Type B pancreatic cell (in vitro differentiated cells): ENCODE measurements around the gene TECR. TPM values are rescaled to one million over a fixed set of nuclear protein-coding genes. Genes with fewer than 3 reads are reported as not detected.
A peak's percentile ranks its signal among the peaks of the same experiment; 100 is the strongest.

ENCODE experiments used
- DNase-seq: peaks from one replicate; pipeline ENCODE4 v3.0.0; 2021; ENCODE audit warnings: mixed read lengths; ENCODE audit not compliant: unreplicated experiment; ENCODE audit errors: extremely low spot score
- H3K27ac Mint-ChIP-seq: 2 replicates; pipeline ENCODE4 v1.8.0; 2021; ENCODE audit warnings: mild to moderate bottlenecking, mixed read lengths
- H3K27me3 Mint-ChIP-seq: 2 replicates; pipeline ENCODE4 v1.8.0; 2021; ENCODE audit warnings: mixed read lengths
- H3K36me3 Mint-ChIP-seq: 2 replicates; pipeline ENCODE4 v1.8.0; 2021; ENCODE audit warnings: mixed read lengths
- H3K4me1 Mint-ChIP-seq: one replicate; pipeline ENCODE4 v1.8.0; 2021; ENCODE audit warnings: mixed read lengths; ENCODE audit not compliant: unreplicated experiment
- H3K4me3 Mint-ChIP-seq: 2 replicates; pipeline ENCODE4 v1.8.0; 2021; ENCODE audit warnings: mild to moderate bottlenecking, mixed read lengths
- H3K9me3 Mint-ChIP-seq: 2 replicates; pipeline ENCODE4 v1.8.0; 2021; ENCODE audit warnings: mixed read lengths
- long read RNA-seq: library from polyadenylated mRNA; unstranded; transcript quantifications from one replicate; pipeline ENCODE4 v2.0.0, GENCODE V29; 2020
- total RNA-seq: library from RNA; stranded (reverse); gene quantifications from 2 replicates; pipeline ENCODE4 v1.2.1, GENCODE V29; 2021; ENCODE audit warnings: low replicate concordance
- TF ChIP-seq, protein P1 (sequence below): fragments of 200-600 bp; sonication (generic); conservative IDR thresholded peaks from 2 replicates; pipeline ENCODE4 v1.5.0; 2021; ENCODE audit warnings: antibody characterized with exemption, mild to moderate bottlenecking

Gene TECR, protein sequence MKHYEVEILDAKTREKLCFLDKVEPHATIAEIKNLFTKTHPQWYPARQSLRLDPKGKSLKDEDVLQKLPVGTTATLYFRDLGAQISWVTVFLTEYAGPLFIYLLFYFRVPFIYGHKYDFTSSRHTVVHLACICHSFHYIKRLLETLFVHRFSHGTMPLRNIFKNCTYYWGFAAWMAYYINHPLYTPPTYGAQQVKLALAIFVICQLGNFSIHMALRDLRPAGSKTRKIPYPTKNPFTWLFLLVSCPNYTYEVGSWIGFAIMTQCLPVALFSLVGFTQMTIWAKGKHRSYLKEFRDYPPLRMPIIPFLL
- 171 and 240 TPM in 2 replicates for total RNA-seq
- long read RNA-seq, transcript TECR-201 (13 exons, 1,171 nt): major isoform, 106 of 117 reads
- long read RNA-seq, partial matches to known transcripts: 0 of 117 reads
- long read RNA-seq, other reads (novel, unspliced or antisense): 7 of 117 reads

DNA sequence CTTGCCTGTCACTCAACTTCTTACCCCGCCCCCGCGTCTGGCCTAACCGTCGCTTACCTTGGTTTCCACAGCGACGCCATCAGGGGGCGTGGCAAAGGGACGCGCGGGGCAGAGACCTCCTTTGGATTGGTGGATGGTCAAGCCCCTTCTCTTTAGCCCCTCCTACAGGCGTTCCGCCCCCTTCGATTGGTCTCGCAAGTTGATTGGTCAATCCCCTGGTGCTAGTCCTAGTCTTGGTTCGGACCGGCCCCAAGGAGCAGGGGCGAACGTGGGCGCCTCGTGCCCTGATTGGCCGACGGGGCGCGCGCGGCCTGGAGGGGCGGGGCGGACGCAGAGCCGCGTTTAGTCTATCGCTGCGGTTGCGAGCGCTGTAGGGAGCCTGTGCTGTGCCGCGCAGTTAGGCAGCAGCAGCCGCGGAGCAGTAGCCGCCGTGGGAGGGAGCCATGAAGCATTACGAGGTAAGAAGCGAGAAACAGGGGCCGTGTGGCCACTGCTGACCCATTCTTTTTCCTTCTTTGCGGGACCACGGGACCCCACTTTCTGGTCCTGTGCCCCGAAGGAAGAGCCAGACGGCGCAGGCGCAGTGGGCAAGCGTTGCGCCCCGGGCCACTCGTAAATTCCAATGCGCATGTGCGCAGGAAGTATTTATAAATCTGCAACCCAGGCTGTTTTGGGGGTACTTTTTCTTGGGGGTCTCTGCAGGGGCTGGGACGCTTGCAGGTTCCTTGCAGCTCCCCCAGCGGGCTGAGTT, at the start of gene TECR:
Gene TECR, plus strand, starts transcription at position 341 of the 751 bp plus-strand sequence. Its CDS starts 103 bp downstream, at position 444.
- Mint-ChIP-seq H3K4me3 (peak within 1 kb of the TSS; percentile 99), H3K9me3 (no peaks in the 10 kb centered on the region), H3K36me3 (peaks cover 3% of the 10 kb centered on the region), H3K27ac (peak within 1 kb of the TSS; percentile 97), H3K4me1 (peaks cover 19% of the 10 kb centered on the region), H3K27me3 (no peaks in the 10 kb centered on the region)
- peak; percentile 99 for DNase-seq
- TF ChIP-seq, protein P1, sequence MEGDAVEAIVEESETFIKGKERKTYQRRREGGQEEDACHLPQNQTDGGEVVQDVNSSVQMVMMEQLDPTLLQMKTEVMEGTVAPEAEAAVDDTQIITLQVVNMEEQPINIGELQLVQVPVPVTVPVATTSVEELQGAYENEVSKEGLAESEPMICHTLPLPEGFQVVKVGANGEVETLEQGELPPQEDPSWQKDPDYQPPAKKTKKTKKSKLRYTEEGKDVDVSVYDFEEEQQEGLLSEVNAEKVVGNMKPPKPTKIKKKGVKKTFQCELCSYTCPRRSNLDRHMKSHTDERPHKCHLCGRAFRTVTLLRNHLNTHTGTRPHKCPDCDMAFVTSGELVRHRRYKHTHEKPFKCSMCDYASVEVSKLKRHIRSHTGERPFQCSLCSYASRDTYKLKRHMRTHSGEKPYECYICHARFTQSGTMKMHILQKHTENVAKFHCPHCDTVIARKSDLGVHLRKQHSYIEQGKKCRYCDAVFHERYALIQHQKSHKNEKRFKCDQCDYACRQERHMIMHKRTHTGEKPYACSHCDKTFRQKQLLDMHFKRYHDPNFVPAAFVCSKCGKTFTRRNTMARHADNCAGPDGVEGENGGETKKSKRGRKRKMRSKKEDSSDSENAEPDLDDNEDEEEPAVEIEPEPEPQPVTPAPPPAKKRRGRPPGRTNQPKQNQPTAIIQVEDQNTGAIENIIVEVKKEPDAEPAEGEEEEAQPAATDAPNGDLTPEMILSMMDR: no peak

DNA sequence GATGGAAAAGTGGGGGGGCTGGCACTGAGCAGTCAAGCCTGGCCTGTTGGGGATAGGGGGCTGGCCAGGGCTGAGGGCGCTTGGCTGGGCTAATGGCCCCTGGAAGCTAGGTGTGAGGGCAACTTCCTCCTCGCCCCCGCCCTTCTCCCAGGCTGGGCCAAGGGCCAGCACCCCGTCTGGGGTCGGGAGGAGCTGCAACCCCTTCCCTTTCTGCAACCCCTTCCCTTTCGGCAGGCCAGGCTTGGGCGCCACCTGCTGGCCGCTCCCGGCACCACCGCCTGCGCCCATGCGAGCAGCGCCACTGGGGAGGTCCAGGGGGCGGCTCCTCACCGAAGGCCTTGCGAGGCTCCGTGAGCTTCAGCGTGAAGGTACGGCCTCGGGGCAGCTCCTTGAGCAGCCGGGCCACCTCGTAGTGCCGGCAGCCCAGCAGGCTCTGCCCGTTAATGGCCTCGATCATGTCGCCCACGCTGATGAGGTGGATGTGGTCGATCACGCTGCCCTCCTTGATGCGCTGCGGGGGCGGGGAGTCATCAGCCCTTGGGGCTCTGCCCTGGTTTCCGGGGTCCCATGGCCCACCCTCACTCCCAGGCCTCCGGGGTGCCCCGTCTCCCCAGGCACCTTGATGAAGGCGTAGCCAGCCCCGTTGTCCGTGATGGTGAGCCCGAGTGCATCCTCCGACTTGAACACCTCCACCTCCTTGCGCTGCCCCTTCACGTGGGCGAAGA, 49.3 kb upstream of the TECR start:
- Mint-ChIP-seq H3K4me3 (no peak overlapping the region), H3K4me1 (peaks cover 17% of the 10 kb centered on the region), H3K27ac (peak overlapping the region; percentile 51), H3K27me3 (peaks cover 3% of the 10 kb centered on the region), H3K36me3 (peaks cover 7% of the 10 kb centered on the region), H3K9me3 (no peaks in the 10 kb centered on the region)
- TF ChIP-seq, protein P1: peak; percentile 96
- DNase-seq: peak; percentile 85

DNA sequence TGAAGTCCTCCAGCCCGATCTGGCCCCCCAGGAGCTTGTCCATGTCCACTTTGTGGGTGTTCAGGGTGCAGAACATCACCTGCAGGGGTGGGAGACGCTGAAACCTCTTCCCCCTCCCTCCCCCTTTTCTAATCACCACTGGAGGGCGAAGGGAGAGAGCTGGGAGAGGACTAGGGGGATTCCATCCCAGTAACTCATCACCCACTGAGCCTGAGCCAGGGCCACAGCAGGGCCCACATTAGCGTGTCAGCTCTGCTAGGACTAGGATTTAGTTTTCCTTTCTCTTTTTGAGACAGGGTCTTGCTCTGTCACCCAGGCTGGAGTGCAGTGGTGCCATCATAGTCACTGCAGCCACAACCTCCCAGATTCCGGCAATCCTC, 48.7 kb upstream of the TECR start:
- Mint-ChIP-seq H3K27ac (peak overlapping the region; percentile 51), H3K4me3 (no peak overlapping the region), H3K9me3 (no peaks in the 10 kb centered on the region), H3K27me3 (peaks cover 3% of the 10 kb centered on the region), H3K4me1 (peaks cover 17% of the 10 kb centered on the region), H3K36me3 (peaks cover 7% of the 10 kb centered on the region)
- DNase-seq: no peak
- TF ChIP-seq, protein P1: no peak

DNA sequence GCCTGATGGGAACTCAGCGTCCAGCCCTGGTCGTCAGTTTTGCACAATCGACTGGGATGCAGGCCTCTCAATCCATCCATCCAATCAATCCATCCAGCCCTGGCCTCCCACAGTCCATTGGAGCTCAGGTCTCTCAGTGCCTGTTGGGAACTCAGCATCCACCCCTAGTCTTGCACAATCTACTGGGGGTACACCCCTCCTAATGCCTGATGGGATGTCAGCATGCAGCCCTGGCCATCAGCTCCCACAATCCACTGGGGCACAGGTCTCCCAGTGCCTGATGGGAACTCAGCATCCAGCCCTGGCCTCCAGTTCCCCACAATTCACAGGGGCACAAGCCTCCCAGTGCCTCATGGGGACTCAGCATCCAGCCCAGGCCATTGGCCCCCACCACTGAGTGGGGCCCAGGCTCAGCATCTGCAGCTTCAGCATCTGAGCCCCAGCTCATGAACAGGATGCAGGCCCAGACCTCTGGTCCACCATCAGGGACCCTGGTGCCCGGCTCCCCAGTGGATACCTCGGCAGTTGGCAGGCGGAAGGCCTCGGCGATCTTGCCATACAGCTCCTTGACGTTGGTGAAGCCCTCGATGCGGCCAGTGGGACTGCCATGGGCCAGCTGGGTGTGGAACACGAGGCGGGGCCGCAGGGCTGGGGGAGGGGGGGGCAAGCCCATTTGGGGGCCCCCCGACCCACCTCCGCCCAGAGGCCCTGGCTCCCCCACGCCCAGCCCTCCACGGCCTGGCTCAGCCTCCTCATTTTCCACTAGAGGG, 47.0 kb upstream of the TECR start:
- no peaks in the 10 kb centered on the region for H3K9me3 Mint-ChIP-seq
- H3K4me3 Mint-ChIP-seq: no peak overlapping the region
- TF ChIP-seq, protein P1: no peak

More for the DNA sequence above, 47.0 kb upstream of the TECR start:
- Mint-ChIP-seq H3K27me3 (no peaks in the 10 kb centered on the region), H3K27ac (no peak overlapping the region), H3K4me1 (peaks cover 9% of the 10 kb centered on the region), H3K36me3 (peaks cover 9% of the 10 kb centered on the region)
- no peak for DNase-seq
